ENCODE measurements around the gene SASH1. TPM values are rescaled to one million over a fixed set of nuclear protein-coding genes. Genes with fewer than 3 reads are reported as not detected.
"Not testable (repeated sequence)": the region's sequence is repeated elsewhere in the genome, so short reads cannot be mapped to it uniquely, and the experiment has no call there.

SASH1 gene
- total and polyA plus RNA-seq, 9 donors, result 31.7 to 67.0 (median 42.5) TPM

DNA sequence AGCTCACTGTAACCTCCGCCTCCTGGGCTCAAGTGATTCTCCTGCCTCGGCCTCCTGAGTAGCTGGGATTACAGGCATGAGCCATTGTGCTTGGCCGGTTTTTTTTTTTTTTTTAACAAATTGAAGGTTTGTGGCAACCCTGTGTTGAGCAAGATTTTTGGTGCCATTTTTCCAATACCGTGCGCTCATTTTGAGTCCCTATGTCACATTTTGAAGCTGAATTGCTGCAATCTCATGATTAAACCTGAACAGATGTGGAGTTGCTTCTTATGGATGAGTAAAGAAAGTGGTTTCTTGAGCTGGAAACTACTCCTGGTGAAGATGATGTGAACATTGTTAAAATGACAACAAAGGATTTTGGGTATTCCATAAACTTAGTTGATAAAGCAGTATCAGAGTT lies 16.6 kb downstream of the SASH1 start:
- Histone ChIP-seq H3K27ac (ENCODE audit: low read length) (no peak overlapping the region), H3K4me3 (ENCODE audit: low read length) (no peak overlapping the region), H3K9me3 (replicated peaks; ENCODE audit: control insufficient read depth, low read depth, low read length) (no peaks in the 10 kb centered on the region), H3K27me3 (ENCODE audit: control insufficient read depth, insufficient read depth, low read length) (no peaks in the 10 kb centered on the region), H3K4me1 (ENCODE audit: control insufficient read depth, insufficient read depth, low read length) (peaks cover 2% of the 10 kb centered on the region), H3K36me3 (ENCODE audit: control insufficient read depth, insufficient read depth, low read length) (peaks cover 3% of the 10 kb centered on the region)
- WGBS (ENCODE audit: insufficient coverage), result 90% methylated on average over 2 of the region's 5 CpGs
- no peak for DNase-seq

DNA sequence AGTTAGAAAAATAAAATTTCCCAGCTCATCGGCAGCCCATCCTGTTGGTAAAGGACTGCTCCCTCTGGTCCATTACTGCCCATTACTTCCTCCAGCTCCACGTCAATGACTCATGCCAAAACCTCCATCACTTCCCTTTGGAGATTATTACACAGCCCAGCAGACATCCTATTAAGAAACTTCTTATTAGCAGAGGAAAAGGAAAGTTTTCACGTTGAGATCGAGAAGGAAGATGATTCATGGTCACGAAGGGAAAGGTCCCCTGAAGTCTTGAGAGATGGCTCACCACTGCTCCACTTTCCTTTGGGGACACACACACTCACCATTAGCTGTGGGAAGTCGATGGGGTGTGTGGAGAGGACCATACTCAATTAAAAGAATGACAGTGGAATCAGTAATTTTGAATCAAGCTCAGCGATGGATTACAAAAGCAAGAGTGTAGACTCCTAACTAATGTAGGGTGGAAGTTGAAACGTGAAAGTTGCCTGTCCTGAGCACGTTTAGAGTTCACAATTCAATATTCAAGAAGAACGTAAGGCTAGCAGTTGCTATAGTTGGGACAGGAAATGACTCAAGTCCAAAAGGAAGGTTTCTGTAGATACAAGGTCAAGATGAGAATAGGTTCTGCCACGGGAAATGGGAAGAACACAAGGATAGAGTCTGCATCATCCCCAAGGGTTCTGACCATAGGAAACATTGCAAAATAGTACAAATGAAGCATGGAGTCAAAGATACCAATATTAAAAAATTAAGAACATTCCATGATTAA lies 21.6 kb downstream of the SASH1 start:
- peak; percentile 66 for DNase-seq
- H3K27ac ChIP-seq (ENCODE audit: low read length), result peak overlapping the region; percentile 78
- WGBS (ENCODE audit: insufficient coverage), result 100% methylated on average over 1 of the region's 11 CpGs
- peaks cover 10% of the 10 kb centered on the region for H3K4me1 ChIP-seq (ENCODE audit: control insufficient read depth, insufficient read depth, low read length)
- no peak overlapping the region for H3K4me3 ChIP-seq (ENCODE audit: low read length)
- peaks cover 2% of the 10 kb centered on the region for H3K36me3 ChIP-seq (ENCODE audit: control insufficient read depth, insufficient read depth, low read length)
- no peaks in the 10 kb centered on the region for H3K27me3 ChIP-seq (ENCODE audit: control insufficient read depth, insufficient read depth, low read length)
- no peaks in the 10 kb centered on the region for H3K9me3 ChIP-seq (replicated peaks; ENCODE audit: control insufficient read depth, low read depth, low read length)

DNA sequence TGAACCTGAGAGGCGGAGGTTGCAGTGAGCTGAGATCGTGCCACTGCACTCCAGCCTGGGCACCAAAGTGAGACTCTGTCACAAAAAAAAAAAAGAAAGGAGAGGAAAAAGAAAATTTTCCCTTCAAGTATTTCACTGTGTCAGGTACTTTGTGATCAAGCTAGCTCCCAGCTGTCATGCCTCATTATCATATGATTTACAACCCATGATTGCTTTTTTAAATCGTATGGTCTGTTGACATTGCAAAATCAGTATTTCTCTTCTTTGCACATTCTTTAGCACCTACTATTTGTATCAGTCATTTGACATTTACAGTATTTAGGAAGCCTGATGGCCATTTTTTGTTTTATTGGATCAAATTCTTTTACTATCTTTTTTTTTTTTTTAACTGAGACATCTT lies 22.4 kb downstream of the SASH1 start:
- H3K27me3 ChIP-seq (ENCODE audit: control insufficient read depth, insufficient read depth, low read length), result no peaks in the 10 kb centered on the region
- peaks cover 2% of the 10 kb centered on the region for H3K36me3 ChIP-seq (ENCODE audit: control insufficient read depth, insufficient read depth, low read length)
- H3K9me3 ChIP-seq (replicated peaks; ENCODE audit: control insufficient read depth, low read depth, low read length), result no peaks in the 10 kb centered on the region
- no peak for DNase-seq
- H3K4me1 ChIP-seq (ENCODE audit: control insufficient read depth, insufficient read depth, low read length), result peaks cover 10% of the 10 kb centered on the region
- WGBS (ENCODE audit: insufficient coverage), result 100% methylated on average over 2 of the region's 3 CpGs
- no peak overlapping the region for H3K27ac ChIP-seq (ENCODE audit: low read length)
- H3K4me3 ChIP-seq (ENCODE audit: low read length), result no peak overlapping the region

GRCh38 chr6:148367411-148368024 lies 24.9 kb downstream of the SASH1 start:
- Histone ChIP-seq H3K4me1 (ENCODE audit: control insufficient read depth, insufficient read depth, low read length) (peaks cover 10% of the 10 kb centered on the region), H3K4me3 (ENCODE audit: low read length) (no peak overlapping the region), H3K9me3 (replicated peaks; ENCODE audit: control insufficient read depth, low read depth, low read length) (no peaks in the 10 kb centered on the region), H3K27me3 (ENCODE audit: control insufficient read depth, insufficient read depth, low read length) (no peaks in the 10 kb centered on the region), H3K36me3 (ENCODE audit: control insufficient read depth, insufficient read depth, low read length) (peaks cover 2% of the 10 kb centered on the region), H3K27ac (ENCODE audit: low read length) (peak overlapping the region; percentile 83)
- 22% methylated on average over 1 of the region's 11 CpGs for WGBS (ENCODE audit: insufficient coverage)
- DNase-seq, result peak; percentile 90

DNA sequence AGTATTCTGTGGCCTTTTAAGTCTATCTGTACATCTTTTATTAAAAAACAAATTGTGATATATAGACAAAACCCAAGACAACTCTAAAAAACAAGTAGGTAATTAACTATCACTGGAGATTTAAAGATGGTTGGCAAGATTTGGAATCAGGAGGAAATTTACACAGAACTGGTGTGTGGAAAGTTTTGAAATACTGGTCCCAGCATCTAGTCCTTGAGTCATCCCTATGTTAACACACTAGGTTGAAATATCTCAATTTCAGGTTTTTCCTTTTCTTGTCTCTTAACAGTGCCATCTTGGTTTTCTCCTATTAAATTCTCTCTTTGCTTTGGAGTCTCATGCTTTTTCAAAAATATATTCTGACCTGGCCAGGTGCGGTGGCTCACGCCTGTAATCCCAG lies 27.5 kb downstream of the SASH1 start:
- WGBS (ENCODE audit: insufficient coverage), result no CpG with 5 or more reads among the region's 2 CpGs
- H3K9me3 ChIP-seq (replicated peaks; ENCODE audit: control insufficient read depth, low read depth, low read length), result no peaks in the 10 kb centered on the region
- no peak for DNase-seq
- H3K27me3 ChIP-seq (ENCODE audit: control insufficient read depth, insufficient read depth, low read length), result no peaks in the 10 kb centered on the region
- no peak overlapping the region for H3K27ac ChIP-seq (ENCODE audit: low read length)
- H3K36me3 ChIP-seq (ENCODE audit: control insufficient read depth, insufficient read depth, low read length), result peaks cover 2% of the 10 kb centered on the region
- H3K4me1 ChIP-seq (ENCODE audit: control insufficient read depth, insufficient read depth, low read length), result peaks cover 10% of the 10 kb centered on the region
- H3K4me3 ChIP-seq (ENCODE audit: low read length), result no peak overlapping the region

DNA sequence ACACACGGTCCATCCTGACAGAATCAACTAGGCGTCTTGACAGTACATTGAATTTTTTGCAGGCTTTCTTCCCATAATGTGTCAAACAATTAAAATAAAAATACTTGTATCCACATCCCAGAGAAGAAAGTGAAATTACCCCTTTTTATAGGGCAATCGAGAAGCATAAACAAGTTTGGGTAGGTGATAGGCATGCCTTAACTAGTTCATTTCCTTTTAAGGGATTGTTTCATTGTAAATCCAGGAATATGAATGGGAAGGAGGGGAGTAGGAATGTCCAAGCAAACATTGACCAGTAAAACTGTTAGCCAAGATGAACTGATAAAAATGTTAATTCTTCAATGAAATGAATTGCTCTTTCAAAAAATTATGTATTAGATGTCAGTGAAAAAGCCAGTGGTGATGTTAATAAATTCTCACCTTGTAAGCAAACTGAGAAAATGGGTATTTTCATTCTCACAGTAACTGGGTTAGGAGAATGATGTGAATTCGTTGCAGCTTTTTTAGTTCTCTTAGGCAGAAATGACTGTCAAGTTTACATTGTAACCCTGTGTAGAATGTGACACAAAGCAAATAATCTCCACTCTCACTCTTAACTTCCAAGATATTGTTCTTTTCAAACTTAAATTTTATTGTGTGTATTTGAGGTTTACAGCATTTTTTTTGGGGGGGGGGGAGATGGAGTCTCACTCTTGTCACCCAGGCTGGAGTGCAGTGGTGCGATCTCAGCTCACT lies 31.6 kb downstream of the SASH1 start:
- Histone ChIP-seq H3K36me3 (ENCODE audit: control insufficient read depth, insufficient read depth, low read length) (no peaks in the 10 kb centered on the region), H3K9me3 (replicated peaks; ENCODE audit: control insufficient read depth, low read depth, low read length) (no peaks in the 10 kb centered on the region), H3K4me1 (ENCODE audit: control insufficient read depth, insufficient read depth, low read length) (no peaks in the 10 kb centered on the region), H3K27ac (ENCODE audit: low read length) (no peak overlapping the region), H3K4me3 (ENCODE audit: low read length) (no peak overlapping the region), H3K27me3 (ENCODE audit: control insufficient read depth, insufficient read depth, low read length) (no peaks in the 10 kb centered on the region)
- no peak for DNase-seq
- no CpG with 5 or more reads among the region's 5 CpGs for WGBS (ENCODE audit: insufficient coverage)

DNA sequence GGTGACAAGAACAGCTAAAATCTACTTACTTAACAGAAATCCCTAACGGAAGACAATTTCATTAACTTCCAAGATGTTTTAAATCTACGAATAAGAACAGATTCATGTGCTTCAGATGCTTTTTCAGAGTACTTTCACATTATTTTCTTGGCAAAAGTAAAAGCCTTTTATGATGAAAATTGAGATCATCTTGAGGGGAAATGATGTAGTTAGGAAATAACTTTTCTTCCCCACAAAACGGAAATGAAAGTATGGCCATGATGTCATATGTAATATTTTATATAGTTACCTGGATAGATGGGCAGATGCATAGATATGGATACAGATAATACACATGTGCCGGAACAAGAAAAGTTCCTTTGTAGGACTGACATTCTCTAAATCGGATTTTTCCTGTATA lies 32.8 kb downstream of the SASH1 start:
- no CpG with 5 or more reads among the region's 5 CpGs for WGBS (ENCODE audit: insufficient coverage)
- DNase-seq, result no peak
- H3K9me3 ChIP-seq (replicated peaks; ENCODE audit: control insufficient read depth, low read depth, low read length), result no peaks in the 10 kb centered on the region
- H3K4me1 ChIP-seq (ENCODE audit: control insufficient read depth, insufficient read depth, low read length), result no peaks in the 10 kb centered on the region
- no peaks in the 10 kb centered on the region for H3K36me3 ChIP-seq (ENCODE audit: control insufficient read depth, insufficient read depth, low read length)
- no peak overlapping the region for H3K27ac ChIP-seq (ENCODE audit: low read length)
- no peaks in the 10 kb centered on the region for H3K27me3 ChIP-seq (ENCODE audit: control insufficient read depth, insufficient read depth, low read length)
- H3K4me3 ChIP-seq (ENCODE audit: low read length), result no peak overlapping the region

DNA sequence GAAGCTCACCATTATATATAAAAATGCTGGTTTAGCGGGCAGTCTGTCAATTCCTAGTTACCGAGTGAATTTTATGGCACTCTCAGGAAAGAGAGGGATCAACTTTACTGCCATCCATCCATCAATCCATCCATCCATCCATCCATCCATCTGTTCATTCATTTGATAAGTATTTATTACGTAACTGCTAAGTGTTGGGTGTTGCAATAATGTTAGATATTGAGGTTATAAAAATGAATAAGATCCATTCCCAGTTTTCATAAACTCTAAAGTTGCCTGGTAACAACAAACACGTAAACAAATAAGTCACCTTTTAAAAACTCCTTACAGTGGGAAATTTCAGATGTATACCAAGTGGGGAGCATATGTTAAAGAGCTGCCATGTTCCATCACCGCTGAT lies 36.8 kb downstream of the SASH1 start:
- no peak overlapping the region for H3K27ac ChIP-seq (ENCODE audit: low read length)
- WGBS (ENCODE audit: insufficient coverage), result no CpG with 5 or more reads among the region's 5 CpGs
- no peaks in the 10 kb centered on the region for H3K36me3 ChIP-seq (ENCODE audit: control insufficient read depth, insufficient read depth, low read length)
- DNase-seq, result no peak
- no peaks in the 10 kb centered on the region for H3K9me3 ChIP-seq (replicated peaks; ENCODE audit: control insufficient read depth, low read depth, low read length)
- no peak overlapping the region for H3K4me3 ChIP-seq (ENCODE audit: low read length)
- H3K4me1 ChIP-seq (ENCODE audit: control insufficient read depth, insufficient read depth, low read length), result no peaks in the 10 kb centered on the region
- no peaks in the 10 kb centered on the region for H3K27me3 ChIP-seq (ENCODE audit: control insufficient read depth, insufficient read depth, low read length)

GRCh38 chr6:148379966-148380713 lies 37.5 kb downstream of the SASH1 start:
- 85% methylated on average over 4 of the region's 11 CpGs for WGBS (ENCODE audit: insufficient coverage)

DNA sequence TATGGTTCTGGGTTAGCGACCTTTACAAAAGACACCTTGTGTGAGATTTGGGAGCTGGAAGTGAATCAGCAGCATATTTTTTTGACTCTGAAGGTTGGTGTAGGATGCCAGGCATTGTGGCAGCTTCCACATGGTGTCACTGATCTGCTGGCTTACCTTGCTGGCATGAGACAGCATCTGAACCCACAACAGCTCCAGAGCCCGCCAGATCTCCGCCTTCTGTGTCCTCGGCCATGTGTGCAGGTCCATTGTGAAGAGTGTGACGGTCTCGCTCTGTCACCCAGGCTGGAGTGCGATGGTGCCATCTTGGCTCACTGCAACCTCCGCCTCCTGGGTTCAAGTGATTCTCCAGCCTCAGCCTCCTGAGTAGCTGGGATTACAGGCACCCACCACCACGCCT lies 39.4 kb downstream of the SASH1 start:
- H3K4me3 ChIP-seq (ENCODE audit: low read length); H3K36me3 ChIP-seq (ENCODE audit: control insufficient read depth, insufficient read depth, low read length); H3K9me3 ChIP-seq (replicated peaks; ENCODE audit: control insufficient read depth, low read depth, low read length); H3K4me1 ChIP-seq (ENCODE audit: control insufficient read depth, insufficient read depth, low read length); H3K27ac ChIP-seq (ENCODE audit: low read length); H3K27me3 ChIP-seq (ENCODE audit: control insufficient read depth, insufficient read depth, low read length); DNase-seq: not testable (repeated sequence)
- WGBS (ENCODE audit: insufficient coverage), result 97% methylated on average over 7 of the region's 9 CpGs

More at GRCh38 chr6:148379966-148380713, 37.5 kb downstream of the SASH1 start:
- H3K9me3 ChIP-seq (replicated peaks; ENCODE audit: control insufficient read depth, low read depth, low read length), result no peaks in the 10 kb centered on the region
- H3K4me1 ChIP-seq (ENCODE audit: control insufficient read depth, insufficient read depth, low read length), result no peaks in the 10 kb centered on the region
- no peaks in the 10 kb centered on the region for H3K27me3 ChIP-seq (ENCODE audit: control insufficient read depth, insufficient read depth, low read length)
- H3K4me3 ChIP-seq (ENCODE audit: low read length), result no peak overlapping the region
- H3K36me3 ChIP-seq (ENCODE audit: control insufficient read depth, insufficient read depth, low read length), result no peaks in the 10 kb centered on the region
- no peak for DNase-seq
- H3K27ac ChIP-seq (ENCODE audit: low read length), result no peak overlapping the region
